GM11168 (cell line): ENCODE measurements around the gene WIPI1.
"Not testable (repeated sequence)": the region's sequence is repeated elsewhere in the genome, so short reads cannot be mapped to it uniquely, and the experiment has no call there.

Experiments
- in situ Hi-C: fragments of 300-500 bp; cut with MboI; formaldehyde crosslinking; loops from one replicate; pipeline ENCODE4 v1.12.0; 2022; ENCODE audit warnings: low sequenced_read_pairs; ENCODE audit not compliant: unreplicated experiment

Gene WIPI1

DNA sequence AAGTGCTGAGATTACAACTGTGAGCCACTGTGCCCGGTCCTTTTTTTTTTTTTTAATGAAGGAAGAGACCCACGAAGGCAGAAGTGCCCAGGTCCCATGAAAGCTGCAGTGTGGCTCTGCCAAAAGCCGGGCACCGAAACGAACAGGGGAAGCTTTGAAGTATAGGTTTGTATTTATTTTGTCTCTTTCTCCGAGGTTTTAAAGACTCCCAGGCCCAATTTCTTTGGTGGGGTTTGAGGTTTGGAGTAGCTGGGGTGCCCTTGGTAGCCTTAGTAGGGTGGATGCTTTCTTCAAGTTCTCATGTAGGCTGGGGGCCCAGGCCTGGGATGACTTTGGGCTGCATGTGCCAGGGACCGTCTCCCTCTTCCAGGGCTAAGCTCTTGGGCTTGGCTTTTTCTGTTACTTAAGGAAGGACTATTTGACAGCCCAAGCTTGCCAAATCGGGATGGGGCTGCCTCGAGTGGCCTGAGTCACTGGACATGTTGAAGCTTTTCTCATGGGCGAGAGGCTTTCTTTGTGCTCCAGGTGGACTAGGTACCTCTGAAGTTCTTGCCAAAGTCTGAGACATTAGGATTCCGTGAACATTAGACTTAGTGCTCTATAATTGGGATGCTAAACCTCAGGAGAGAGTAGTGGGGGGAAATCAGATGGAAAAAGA lies 66.3 kb downstream of the WIPI1 start:
- in situ Hi-C loops = no loop called here

DNA sequence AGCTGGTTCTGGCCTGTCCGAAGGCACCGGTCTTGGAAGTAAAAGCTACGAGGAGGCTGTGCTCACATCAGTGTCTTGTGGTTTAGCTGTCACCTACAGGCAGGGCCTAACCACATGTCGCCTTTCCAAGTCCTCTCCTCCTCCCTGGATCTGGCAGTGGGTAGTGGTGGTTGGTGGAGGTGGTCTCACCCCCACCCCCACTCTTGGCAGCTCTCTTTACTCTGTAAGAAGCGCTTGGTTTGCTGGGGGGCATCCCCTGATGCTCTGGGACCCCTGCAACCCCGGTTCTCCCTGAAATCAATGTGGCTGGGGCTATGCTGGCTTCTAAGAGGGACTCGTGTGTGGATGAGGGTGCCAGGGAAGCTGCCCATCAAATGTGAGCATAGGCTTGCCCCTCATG lies 68.3 kb downstream of the WIPI1 start:
- in situ Hi-C loops = no loop called here

DNA sequence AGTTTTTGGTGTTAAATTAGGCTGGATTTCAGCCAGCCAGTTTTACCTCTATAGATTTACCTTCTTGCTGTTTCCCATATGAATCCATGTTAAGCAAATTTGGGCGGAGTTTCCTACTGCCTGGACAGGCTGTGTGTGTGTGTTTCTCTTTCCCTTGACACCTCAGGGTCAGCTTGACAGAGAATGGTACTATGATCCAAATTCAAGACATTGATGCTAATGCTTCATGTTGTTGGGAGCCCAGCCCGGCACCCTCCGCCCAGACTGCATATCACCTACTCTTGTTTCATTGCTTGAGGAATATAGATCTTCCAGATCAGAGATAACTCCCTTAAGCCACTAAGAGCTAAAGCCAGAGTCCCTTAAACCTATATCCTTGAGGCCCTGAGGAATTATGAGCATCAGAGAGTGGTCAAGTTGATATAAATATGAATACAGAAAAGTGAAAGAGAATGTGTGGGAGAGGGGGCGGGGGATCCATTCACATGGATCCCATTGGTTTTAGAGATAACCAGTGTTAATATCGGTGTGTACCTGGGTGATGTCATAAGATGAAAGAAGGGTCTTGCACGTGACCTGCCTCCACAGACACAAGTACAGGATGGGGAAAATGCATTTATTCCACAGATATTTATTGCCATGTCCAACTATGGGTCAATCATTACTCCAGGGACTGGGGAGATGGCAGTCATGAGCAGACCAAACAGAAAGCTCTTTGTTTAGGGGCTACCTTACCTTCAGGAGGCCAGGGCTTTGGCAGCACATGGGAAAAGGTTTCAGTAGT lies 69.7 kb downstream of the WIPI1 start:
- in situ Hi-C loops = no loop called here

DNA sequence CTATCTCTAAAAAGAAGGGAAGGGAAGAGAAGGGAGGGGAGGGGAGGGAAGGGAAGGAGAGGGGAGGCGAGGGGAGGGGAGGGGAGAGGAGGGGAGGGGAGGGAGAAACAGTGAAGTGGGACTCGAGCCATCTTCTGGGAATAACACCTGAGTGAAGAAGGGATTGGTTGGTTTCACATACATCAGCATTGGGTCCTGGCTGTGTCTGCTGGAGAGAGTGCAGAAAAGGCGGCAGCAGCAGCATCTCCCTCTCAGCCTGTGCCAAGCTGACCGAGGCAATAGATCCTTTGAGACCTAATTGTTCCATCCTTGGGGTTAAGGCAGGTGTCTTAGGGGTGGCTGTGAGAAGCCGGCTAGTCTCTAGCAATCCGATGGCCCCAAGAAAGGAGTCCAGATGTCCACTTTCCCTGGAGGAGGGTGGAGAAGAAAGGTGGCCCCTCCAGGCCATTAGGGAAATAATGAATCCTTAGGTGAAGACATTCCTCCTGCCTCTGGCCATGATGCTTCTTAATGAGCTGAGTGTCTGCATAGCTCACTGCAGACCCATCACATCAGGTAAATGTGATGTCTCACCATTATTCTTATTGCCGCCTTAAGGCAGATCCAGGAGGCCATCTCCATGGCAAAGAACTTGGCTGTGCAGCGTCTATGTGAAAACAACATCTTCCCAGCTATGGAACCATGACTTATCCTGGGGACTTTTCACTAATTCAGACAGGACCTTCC lies 71.6 kb downstream of the WIPI1 start:
- in situ Hi-C loops = no loop called here

DNA sequence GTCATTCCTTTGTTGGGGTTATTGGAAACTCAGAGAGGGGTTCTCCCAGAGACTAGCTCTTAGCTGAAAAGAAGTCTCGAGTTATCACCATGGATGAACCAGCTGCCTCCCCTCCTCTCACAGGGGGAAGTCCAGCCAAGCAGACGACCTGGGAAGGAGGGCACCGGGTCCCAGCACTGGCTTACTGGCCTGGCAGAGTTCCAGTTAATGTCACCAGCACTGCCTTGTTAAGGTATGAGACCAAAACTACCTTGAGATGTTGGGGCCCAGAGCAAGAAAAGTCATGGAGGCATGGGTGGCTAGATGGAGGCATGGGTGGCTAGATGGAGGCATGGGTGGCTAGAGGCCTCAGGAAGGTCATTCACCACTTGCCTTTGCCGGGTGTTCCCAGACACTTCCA lies 72.4 kb downstream of the WIPI1 start:
- in situ Hi-C loops = no loop called here

DNA sequence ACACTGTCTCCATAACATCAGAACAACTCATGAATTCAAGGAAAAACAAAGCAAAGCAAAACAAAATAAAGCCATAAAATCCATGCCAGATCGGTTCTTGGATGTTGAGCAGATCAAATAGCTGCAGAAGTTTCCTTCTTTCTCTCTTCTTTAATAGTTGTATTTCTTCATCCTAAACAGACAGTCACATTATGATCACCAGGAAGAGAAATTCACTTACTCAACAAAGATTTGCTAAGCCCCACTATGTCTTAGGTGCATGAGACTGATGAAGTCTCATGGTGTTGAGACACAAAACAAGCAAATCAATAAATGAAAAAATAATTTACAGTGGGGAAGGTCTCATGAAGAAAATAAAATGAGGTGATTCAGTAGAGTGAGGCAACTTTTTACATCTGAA lies 72.8 kb downstream of the WIPI1 start:
- in situ Hi-C loops = no loop called here

DNA sequence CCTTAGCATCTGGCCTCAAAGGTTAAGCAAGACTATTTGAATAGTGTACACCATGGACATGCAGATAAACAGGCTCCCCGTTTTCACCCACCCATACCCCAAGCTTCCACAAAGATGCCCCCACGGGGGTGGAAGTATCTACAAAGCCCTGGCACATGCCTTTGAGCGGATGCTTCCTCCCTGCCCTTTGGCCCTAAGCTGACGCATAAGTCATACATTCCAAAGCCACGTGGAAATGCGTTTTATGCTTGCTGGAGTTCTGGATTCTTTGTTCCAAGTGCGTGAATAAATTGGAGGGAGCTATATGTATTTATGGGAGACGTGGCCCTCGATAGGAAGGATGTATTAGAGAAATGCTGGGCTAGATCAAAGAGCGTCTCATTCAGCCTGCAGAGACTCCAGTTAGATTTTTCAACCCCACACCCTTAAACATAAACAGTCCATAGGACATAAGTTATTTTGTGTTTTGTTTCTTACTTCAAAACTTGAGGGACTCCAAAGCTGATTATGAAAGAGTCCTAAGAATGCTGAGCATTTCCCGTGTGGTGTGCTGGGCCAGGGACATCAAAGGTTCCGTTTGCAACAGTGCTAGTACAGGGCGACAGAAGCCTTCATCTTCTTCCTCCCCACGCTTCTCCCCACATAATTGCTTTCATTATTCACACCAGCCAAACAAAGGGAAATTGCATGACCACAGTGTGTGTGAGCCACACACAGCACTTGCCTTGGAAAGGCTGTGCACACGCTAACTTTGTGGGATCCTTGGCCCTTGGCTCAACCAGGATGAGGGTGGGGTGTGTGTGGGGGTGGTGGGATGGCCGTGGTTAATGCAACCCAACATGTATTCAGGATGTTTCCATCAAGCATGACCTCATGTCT lies 73.6 kb downstream of the WIPI1 start:
- in situ Hi-C loops = no loop called here

DNA sequence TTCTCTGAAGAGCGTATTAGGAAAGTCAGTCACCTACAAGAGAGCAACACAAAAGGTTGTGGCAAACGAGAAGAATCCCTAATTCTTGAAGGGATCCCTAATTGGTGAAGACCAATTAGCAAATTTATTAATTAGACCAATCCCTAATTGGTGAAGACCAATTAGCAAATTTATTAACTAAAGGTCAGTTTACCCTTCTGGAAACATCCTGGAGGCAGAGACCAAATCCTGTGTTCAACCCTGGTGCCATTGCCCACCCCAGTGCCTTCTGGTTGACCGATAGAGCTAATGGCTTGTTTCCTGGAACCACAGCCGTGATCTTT lies 74.2 kb downstream of the WIPI1 start:
- in situ Hi-C loops = no loop called here

DNA sequence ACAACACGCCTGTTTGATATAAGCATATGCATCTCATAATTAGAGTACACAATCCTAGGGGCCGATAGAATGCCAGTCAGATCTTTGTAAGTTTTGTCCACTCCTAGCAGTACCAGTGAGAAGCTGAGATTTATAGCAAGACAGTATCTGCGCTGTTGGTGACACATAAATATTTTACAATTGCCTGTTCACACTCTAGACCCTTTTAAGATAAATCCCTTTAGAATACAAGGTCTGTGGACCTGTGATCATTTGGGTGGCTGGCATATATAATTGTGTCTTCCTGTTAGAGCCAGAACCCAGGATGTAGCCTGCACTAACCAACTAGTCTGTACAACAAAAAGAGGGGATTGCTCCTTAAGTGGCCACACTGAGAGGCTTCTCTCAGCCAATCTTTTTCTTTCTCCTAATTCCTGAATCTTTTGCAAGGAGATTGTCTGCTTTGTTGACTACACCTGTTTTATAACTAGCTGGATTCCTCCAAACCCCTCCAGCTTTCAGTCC lies 74.7 kb downstream of the WIPI1 start:
- in situ Hi-C loops = no loop called here

DNA sequence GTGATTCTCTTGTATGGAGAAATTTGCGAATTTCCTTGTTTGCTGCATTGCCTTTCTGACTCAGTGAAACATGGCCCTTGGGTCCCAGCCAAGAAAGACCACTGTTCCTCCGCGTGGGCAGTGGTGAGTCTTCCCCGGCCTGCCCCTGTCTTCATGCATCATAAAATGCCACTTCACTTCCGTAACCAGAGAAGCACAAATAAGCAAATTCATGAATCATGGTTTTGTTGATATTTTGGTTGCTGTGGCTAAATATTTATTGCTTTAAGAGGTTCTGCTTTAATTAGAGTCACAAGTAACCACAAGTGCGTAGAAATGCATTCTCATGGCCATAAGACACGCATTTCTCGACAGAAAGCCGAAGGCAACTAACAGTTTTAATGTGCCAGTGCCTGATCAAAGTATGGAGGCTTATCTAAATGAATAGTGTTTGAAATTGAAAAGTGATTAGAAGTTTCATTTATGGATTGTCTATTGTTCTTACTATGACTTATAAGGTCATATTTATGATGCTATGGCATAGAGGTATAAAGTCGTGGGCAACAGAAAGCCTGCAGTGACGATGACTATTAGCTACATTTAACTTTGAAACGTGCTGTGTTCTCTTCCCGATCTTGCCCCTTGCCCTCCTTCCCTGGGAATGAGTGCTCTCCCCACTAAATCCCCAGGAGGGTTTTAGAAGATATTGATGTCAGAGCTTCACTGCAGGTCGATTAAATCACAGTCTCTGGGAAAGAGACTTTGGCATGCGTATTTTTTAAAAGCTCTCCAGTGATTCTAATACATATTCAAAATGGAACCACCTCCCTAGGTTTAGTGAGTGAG lies 76.0 kb downstream of the WIPI1 start:
- in situ Hi-C loops = no loop called here

DNA sequence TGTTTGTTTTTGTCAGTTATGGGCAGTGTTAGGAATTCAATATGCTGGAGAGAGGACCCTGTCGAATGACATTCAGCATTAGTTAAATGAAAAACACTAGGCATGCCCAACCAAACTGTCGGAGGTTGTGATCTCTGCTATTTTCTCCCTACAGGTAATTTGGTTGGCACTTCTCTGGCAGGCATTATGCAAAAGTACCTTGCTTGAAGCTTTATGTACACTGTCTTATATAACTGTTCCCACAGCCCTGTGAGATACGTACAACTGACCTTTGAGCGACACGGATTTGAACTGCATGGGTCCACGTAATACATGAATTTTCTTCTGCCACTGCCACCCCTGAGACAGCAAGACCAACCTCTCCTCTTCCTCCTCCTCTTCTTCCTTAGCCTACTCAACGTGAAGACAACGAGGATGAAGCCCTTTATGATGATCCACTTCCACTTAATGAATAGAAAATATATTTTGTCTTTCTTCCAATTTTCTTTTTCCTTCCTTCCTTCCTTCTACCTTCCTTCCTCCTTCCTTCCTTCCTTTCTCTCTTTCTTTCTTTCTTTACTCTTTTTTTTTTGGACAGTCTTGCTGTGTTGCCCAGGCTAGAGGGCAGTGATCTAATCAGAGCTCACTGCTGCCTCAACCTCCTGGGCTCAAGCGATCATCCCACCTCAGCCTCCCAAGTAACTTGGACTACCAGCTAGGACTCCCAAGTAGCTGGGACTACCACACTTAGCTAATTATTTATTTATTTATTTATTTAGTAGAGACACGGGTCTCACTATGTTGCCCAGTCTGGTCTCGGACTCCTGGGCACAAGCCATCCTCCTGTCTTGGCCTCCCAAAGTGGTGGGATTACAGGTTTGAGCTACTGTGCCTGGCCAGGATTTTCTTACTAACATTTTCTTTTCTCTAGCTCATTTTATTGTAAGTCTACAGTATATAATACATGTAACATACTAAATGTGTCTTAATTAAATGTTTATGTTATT lies 77.3 kb downstream of the WIPI1 start:
- in situ Hi-C loops = no loop called here

DNA sequence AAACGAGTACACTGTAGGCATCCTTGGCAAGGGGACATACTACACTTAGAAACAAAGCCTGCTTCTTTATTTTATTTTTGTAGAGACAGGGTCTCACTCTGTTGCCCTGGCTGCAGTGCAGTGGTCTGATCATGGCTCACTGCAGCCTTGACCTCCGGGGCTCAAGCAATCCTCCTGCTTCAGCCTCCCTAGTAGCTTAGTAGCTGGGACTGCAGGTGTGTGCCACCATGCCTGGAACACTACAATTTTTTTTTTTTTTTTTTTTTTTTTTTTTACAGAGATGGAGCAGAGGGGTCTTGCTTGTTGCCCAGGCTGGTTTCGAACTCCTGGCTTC lies 78.2 kb downstream of the WIPI1 start:
- in situ Hi-C loops = no loop called here

DNA sequence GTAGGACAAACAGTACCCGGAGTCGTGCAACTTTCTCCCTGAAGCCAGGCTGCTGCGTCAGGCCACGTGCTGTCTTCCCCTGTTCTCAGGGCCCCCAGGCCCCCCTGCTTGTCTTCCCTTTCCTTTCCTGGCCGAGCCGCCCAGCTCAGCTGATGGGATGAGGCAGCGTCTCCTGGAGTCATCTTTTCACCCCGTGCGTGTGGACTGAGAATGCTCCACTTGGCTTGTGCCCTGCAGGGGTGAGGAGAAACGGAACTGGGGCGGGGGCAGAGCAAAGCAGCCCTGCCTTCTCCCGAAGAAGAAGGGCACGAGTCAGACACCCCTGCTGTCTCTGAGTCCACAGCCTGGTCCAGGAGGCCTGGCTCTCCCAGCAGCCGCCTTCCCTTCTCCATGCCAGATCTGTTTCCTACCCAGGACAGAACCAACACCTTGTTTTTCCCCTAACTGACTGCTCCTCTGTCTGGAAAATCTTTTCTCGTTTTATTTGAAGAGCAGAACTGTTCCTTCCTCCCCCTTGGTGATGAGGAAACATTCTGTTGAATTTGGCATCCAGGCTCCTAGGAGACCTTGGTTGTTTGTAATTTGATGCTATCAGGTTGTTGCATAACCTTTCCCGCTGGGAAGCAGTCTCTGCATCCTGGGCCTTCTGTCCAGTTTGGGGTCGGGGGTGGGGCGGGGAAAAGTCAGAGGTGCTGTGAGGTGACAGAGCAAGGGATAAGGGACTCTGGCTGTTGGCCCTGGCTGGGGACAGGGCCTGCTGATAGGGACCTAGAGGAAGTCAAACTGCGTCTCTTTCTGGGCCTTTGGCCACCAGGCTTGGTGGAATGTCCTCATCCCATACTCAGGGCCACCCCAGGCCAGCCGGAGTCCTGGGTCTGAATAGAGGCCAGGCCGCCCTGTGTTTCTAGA lies 78.8 kb downstream of the WIPI1 start:
- in situ Hi-C loops = no loop called here

DNA sequence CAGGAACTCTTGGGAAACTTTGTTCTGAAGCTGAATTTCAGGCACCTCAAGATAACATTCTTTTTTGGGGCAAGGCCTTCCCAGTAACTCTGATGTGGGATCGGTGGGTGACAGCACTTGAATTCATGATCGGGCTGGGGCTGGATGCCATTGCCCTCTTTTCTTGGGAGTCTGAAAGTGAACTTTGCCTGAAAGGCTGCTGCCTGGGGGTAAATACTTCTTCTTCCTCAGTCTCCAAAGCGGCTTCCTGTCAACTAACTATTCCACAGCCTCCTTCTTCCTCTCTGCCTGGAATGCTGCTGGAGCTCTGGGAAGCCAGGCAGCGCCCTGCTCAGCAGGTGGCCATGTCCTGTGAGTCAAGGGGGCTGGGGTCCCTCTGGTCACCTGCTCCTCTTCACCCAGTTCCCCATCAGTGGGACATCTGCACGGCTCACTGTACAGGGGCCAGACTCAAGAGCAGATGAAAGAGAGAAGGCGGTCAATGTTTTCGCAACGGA lies 79.5 kb downstream of the WIPI1 start:
- in situ Hi-C loops = no loop called here

DNA sequence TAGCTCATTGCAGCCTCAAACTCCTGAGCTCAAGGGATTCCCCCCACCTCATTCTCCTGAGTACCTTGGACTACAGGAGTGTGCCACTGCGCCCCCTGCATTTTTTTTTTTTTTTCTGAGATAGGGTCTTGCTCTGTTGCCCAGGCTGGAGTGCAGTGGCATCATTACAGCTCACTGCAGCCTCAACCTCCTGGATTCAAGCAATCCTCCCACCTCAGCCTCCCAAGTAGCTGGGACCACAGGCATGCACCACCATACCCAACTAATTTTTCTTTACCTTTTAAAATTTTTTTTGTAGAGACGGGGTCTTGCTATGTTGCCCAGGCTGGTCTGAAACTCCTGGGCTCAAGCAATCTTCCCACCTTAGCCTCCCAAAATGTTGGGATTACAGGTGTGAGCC lies 81.1 kb downstream of the WIPI1 start:
- in situ Hi-C loops = not testable (repeated sequence)

DNA sequence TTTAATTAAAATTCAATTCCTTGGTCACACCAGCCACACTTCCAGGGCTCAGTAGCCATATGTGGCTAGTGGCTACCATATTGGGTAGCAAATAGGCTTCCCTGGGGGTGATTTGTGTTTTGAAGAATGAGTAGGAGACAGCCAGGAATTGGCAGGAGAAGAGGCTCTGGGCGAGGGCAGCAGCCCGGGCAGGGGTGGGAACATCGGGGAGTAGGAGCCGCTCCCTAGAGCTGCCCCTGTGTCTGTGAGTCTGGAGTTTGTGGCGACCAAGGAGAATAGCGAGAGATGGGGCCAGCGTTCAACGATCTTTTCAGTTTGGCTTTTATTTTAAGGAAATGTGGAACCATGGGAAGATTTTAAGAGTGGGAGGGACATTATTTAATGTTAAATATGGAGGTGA lies 81.7 kb downstream of the WIPI1 start:
- in situ Hi-C loops = no loop called here
